Measurements from ENCODE around the gene PEX13.

Gene PEX13

GRCh38 chr2:61089797-61090196 is 72.3 kb downstream of the PEX13 start:
- H3K36me3 ChIP-seq (ENCODE audit: insufficient read depth, low read length), result peaks cover 7% of the 10 kb centered on the region
- H3K4me1 ChIP-seq (ENCODE audit: insufficient read depth, low read length), result no peaks in the 10 kb centered on the region
- TF ChIP-seq, protein P1, sequence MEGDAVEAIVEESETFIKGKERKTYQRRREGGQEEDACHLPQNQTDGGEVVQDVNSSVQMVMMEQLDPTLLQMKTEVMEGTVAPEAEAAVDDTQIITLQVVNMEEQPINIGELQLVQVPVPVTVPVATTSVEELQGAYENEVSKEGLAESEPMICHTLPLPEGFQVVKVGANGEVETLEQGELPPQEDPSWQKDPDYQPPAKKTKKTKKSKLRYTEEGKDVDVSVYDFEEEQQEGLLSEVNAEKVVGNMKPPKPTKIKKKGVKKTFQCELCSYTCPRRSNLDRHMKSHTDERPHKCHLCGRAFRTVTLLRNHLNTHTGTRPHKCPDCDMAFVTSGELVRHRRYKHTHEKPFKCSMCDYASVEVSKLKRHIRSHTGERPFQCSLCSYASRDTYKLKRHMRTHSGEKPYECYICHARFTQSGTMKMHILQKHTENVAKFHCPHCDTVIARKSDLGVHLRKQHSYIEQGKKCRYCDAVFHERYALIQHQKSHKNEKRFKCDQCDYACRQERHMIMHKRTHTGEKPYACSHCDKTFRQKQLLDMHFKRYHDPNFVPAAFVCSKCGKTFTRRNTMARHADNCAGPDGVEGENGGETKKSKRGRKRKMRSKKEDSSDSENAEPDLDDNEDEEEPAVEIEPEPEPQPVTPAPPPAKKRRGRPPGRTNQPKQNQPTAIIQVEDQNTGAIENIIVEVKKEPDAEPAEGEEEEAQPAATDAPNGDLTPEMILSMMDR (IDR thresholded peaks at IDR 0.05; ENCODE audit: borderline replicate concordance, extremely low read depth, low read length, poor library complexity, severe bottlenecking), result no peak
- TF ChIP-seq EZH2 (IDR thresholded peaks at IDR 0.05; ENCODE audit: borderline replicate concordance, low read depth, low read length, severe bottlenecking), result no peak
- no peak overlapping the region for H3K27ac ChIP-seq (ENCODE audit: low read length)
- H3K4me2 ChIP-seq (ENCODE audit: insufficient read depth, low read length), result no peak overlapping the region
- no peak for ATAC-seq (ENCODE audit: insufficient read depth, low read depth)
- H3K79me2 ChIP-seq (ENCODE audit: insufficient read depth, low read length), result no peaks in the 10 kb centered on the region
- H2AFZ ChIP-seq (ENCODE audit: low read depth, low read length), result no peak overlapping the region
- no peak overlapping the region for H3K4me3 ChIP-seq (ENCODE audit: low read depth in 1 of 2, low read length in 2 of 2)
- no peaks in the 10 kb centered on the region for H3K27me3 ChIP-seq (ENCODE audit: insufficient read depth, low read length, poor library complexity)
- H3K9me3 ChIP-seq (ENCODE audit: insufficient read depth, low read length, severe bottlenecking), result no peaks in the 10 kb centered on the region
- no peaks in the 10 kb centered on the region for H4K20me1 ChIP-seq (ENCODE audit: insufficient read depth, low read length)
- no peak for DNase-seq
- H3K9ac ChIP-seq (ENCODE audit: low read depth, low read length), result no peak overlapping the region

DNA sequence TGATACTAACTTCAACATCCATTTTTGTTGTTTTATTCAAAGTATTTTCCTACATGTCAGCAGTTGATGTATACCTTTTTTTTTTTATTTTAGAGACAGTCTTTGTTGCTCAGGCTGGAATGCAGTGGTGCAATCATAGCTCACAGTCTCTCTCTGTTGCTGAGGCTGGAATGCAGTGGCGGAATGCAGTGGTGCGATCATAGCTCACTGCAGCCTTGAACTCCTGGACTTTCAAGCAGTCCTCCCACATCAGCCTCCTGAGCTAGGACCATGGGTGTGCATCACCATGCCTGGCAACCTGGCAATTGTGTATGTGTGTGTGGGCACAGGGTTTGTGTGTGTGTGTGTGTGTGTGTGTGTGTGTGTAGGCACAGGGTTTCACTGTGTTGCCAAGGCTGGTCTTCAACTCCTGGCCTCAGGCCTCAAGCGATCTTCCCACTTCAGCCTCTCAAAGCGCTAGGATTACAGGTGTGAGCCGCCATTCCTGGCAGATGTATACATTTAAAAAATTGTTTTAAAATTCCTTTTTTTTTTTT is 72.9 kb downstream of the PEX13 start:
- DNase-seq, result no peak
- ATAC-seq (ENCODE audit: insufficient read depth, low read depth), result no peak
- H3K9me3 ChIP-seq (ENCODE audit: insufficient read depth, low read length, severe bottlenecking), result no peaks in the 10 kb centered on the region
- peaks cover 7% of the 10 kb centered on the region for H3K36me3 ChIP-seq (ENCODE audit: insufficient read depth, low read length)
- no peaks in the 10 kb centered on the region for H3K4me1 ChIP-seq (ENCODE audit: insufficient read depth, low read length)
- no peaks in the 10 kb centered on the region for H4K20me1 ChIP-seq (ENCODE audit: insufficient read depth, low read length)
- TF ChIP-seq, protein P1 (IDR thresholded peaks at IDR 0.05; ENCODE audit: borderline replicate concordance, extremely low read depth, low read length, poor library complexity, severe bottlenecking), result no peak
- TF ChIP-seq EZH2 (IDR thresholded peaks at IDR 0.05; ENCODE audit: borderline replicate concordance, low read depth, low read length, severe bottlenecking), result no peak
- H2AFZ ChIP-seq (ENCODE audit: low read depth, low read length), result no peak overlapping the region
- H3K4me3 ChIP-seq (ENCODE audit: low read depth in 1 of 2, low read length in 2 of 2), result no peak overlapping the region
- no peak overlapping the region for H3K4me2 ChIP-seq (ENCODE audit: insufficient read depth, low read length)
- H3K27ac ChIP-seq (ENCODE audit: low read length), result no peak overlapping the region
- no peak overlapping the region for H3K9ac ChIP-seq (ENCODE audit: low read depth, low read length)
- no peaks in the 10 kb centered on the region for H3K27me3 ChIP-seq (ENCODE audit: insufficient read depth, low read length, poor library complexity)
- no peaks in the 10 kb centered on the region for H3K79me2 ChIP-seq (ENCODE audit: insufficient read depth, low read length)

DNA sequence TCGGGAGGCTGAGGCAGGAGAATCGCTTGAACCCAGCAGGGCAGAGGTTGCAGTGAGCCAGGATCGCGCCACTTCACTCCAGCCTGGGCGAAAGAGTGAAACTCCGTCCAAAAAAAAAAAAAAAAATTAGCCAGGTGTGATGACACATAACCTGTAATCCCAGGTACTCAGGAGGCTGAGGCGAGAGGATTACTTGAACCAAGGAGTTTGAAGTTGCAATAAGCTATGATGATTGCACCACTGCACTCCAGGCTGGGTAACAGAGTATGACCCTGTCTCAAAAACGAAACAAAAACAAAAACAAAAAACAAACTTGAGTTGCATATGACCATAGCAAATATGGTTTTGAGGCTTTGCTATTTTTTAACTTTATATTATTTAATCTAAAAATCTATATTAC is 74.0 kb downstream of the PEX13 start:
- no peaks in the 10 kb centered on the region for H3K9me3 ChIP-seq (ENCODE audit: insufficient read depth, low read length, severe bottlenecking)
- H3K9ac ChIP-seq (ENCODE audit: low read depth, low read length), result no peak overlapping the region
- no peaks in the 10 kb centered on the region for H3K27me3 ChIP-seq (ENCODE audit: insufficient read depth, low read length, poor library complexity)
- H3K79me2 ChIP-seq (ENCODE audit: insufficient read depth, low read length), result no peaks in the 10 kb centered on the region
- H3K4me2 ChIP-seq (ENCODE audit: insufficient read depth, low read length), result no peak overlapping the region
- no peak for TF ChIP-seq EZH2 (IDR thresholded peaks at IDR 0.05; ENCODE audit: borderline replicate concordance, low read depth, low read length, severe bottlenecking)
- TF ChIP-seq, protein P1 (IDR thresholded peaks at IDR 0.05; ENCODE audit: borderline replicate concordance, extremely low read depth, low read length, poor library complexity, severe bottlenecking), result no peak
- no peaks in the 10 kb centered on the region for H4K20me1 ChIP-seq (ENCODE audit: insufficient read depth, low read length)
- peaks cover 7% of the 10 kb centered on the region for H3K36me3 ChIP-seq (ENCODE audit: insufficient read depth, low read length)
- H2AFZ ChIP-seq (ENCODE audit: low read depth, low read length), result no peak overlapping the region
- ATAC-seq (ENCODE audit: insufficient read depth, low read depth) (no peak), DNase-seq (no peak)
- no peak overlapping the region for H3K27ac ChIP-seq (ENCODE audit: low read length)
- no peak overlapping the region for H3K4me3 ChIP-seq (ENCODE audit: low read depth in 1 of 2, low read length in 2 of 2)
- no peaks in the 10 kb centered on the region for H3K4me1 ChIP-seq (ENCODE audit: insufficient read depth, low read length)

GRCh38 chr2:61096438-61096837 is 78.9 kb downstream of the PEX13 start:
- H3K36me3 ChIP-seq (ENCODE audit: insufficient read depth, low read length), result no peaks in the 10 kb centered on the region; the same call in 1 of the 2 replicates
- no peaks in the 10 kb centered on the region for H3K4me1 ChIP-seq (ENCODE audit: insufficient read depth, low read length)
- H4K20me1 ChIP-seq (ENCODE audit: insufficient read depth, low read length), result no peaks in the 10 kb centered on the region
- H3K27ac ChIP-seq (ENCODE audit: low read length), result no peak overlapping the region
- no peaks in the 10 kb centered on the region for H3K79me2 ChIP-seq (ENCODE audit: insufficient read depth, low read length)
- no peaks in the 10 kb centered on the region for H3K9me3 ChIP-seq (ENCODE audit: insufficient read depth, low read length, severe bottlenecking)
- no peak overlapping the region for H3K4me3 ChIP-seq (ENCODE audit: low read depth in 1 of 2, low read length in 2 of 2)
- no peak overlapping the region for H2AFZ ChIP-seq (ENCODE audit: low read depth, low read length)
- TF ChIP-seq EZH2 (IDR thresholded peaks at IDR 0.05; ENCODE audit: borderline replicate concordance, low read depth, low read length, severe bottlenecking), result no peak
- TF ChIP-seq, protein P1 (IDR thresholded peaks at IDR 0.05; ENCODE audit: borderline replicate concordance, extremely low read depth, low read length, poor library complexity, severe bottlenecking), result no peak
- DNase-seq (no peak), ATAC-seq (ENCODE audit: insufficient read depth, low read depth) (no peak)
- H3K9ac ChIP-seq (ENCODE audit: low read depth, low read length), result no peak overlapping the region
- no peaks in the 10 kb centered on the region for H3K27me3 ChIP-seq (ENCODE audit: insufficient read depth, low read length, poor library complexity)
- H3K4me2 ChIP-seq (ENCODE audit: insufficient read depth, low read length), result no peak overlapping the region

All from DND-41 (cell line).